Measurements from ENCODE around the gene NPSR1. TPM values are rescaled to one million over a fixed set of nuclear protein-coding genes. Genes with fewer than 3 reads are reported as not detected.

The NPSR1 gene
- total RNA-seq, 1 experiment from 2014 or later = not detected

GRCh38 chr7:34895202-34895601 is 237.2 kb downstream of the NPSR1 start:
- DNase-seq (ENCODE audit: low spot score) = no peak
- in situ Hi-C loops (cut with HindIII; ENCODE audit: low sequenced_read_pairs) = no loop called here
